DMS114 treated with DMSO at 0.1 percent for 48 hours (cell line): ENCODE measurements around the gene MLIP.
"Not testable (repeated sequence)": the region's sequence is repeated elsewhere in the genome, so short reads cannot be mapped to it uniquely, and the experiment has no call there.

Experiments used
- DNase-seq: peaks from one replicate; lab custom pipeline; 2025; ENCODE audit not compliant: unreplicated experiment; lab: John Stamatoyannopoulos, UW

MLIP gene

DNA sequence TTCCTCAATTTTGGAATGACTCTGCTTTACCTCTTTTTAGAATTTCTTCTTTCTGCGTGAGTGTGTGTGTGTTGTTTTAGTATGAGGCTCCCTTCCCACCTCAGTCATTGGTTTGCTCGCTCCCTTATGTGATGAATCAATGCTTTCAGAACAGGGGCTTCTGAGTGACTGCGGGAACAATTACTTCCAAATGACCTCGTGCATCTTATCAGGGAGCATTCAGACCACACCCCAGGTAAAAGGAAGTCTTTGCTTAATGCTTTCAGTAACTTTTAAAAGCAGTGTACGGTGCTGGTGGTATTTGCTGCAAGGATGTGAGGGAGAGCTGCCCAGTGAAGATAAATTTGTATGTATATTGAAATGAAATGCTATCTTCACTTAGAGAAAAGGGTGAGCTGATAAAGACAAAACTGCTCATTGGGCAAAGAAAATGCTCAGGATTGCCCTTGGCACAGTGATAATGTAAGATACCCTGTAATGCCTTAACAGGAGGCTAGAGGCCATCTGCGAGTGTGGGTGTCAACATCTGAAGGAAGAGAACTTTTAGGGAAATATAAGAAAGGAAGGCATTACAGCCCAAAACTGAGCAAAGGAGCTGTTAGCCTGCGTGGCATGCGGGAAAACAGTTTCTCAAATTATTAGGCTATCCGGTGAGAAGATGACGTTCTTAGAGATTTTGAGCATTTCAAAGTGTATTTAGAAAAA lies at the start of gene MLIP:
TSS of gene MLIP (plus strand) at position 103 of the 705 bp plus-strand sequence. CDS start at position 140, 37 bp downstream.
- DNase-seq, result no peak

DNA sequence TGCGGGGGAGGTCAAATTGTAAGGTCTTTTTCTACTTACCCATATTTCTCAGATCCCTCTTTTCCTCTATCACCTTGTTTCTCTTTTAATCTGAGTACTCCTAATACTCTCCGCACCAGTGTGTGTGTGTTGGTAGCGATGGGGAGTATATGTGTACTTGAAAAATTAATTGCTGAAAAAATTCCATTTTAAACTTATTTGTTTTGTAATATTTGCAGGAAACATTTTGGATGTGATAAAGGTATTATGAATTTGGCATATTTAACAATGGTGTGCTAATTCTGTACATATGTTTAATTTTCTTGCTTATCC lies 48.1 kb upstream of the MLIP start:
- no peak for DNase-seq

- no peak for DNase-seq
Observed at GRCh38 chr6:54068694-54069093, 42.5 kb upstream of the MLIP start.

DNA sequence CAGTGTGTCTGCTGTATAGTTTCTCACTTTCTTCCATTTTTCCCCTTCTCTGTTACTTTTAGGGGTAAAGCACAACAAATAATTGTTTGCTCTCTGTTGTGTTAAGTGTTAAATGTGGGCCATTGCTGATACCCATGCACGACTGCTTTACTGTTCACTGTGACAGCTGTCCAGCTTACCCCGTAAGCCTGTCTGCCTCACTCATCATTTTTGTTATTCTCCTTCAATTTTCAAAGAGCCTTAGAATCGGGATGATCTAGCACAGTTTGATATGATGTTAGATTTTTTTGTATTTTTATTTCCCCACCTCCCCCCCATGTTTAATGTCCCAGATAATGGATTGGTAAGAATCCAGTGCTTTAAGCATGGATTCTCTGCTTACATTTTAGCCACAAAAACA lies 41.2 kb upstream of the MLIP start:
- DNase-seq, result no peak

GRCh38 chr6:54071821-54072340 lies 39.4 kb upstream of the MLIP start:
- DNase-seq, result no peak

DNA sequence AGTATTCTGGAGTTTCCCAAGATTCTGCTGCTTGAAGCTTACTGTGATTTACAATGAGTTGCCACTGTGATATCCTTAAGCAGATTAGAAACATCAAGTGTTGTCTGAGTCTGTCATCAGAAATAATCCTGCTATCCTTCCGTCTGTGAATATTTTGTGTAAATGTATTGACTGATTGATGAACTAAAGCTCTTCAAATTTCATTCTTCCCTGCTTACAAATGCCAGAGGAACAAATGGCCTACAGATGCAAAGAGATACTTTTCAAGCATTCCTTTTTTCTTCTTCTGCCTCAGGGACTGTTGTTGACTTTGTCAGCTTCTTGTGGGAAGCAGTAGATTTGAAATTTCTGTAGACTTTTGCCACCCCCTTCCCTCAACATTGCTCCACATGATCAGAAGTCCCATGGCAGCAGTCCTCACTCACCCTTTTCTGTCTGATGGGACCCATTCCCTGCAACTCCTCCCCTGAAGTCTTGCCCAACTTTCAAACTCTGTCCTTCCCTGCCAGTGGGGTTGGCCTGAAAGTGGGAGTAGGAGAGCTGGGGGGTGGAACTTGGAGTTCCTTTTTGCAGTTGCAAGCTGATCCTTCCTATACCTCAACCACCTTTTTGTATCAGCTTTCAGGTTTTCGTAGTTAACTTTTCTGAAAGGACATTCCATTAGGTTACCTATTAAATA lies 38.5 kb upstream of the MLIP start:
- no peak for DNase-seq

- no peak for DNase-seq
Observed at GRCh38 chr6:54073487-54073886, 37.8 kb upstream of the MLIP start.

- DNase-seq, result no peak
Observed at GRCh38 chr6:54074109-54074508, 37.1 kb upstream of the MLIP start.

GRCh38 chr6:54074578-54075195 lies 36.6 kb upstream of the MLIP start:
- DNase-seq, result no peak

GRCh38 chr6:54076159-54076789 lies 35.0 kb upstream of the MLIP start:
- DNase-seq, result no peak

DNA sequence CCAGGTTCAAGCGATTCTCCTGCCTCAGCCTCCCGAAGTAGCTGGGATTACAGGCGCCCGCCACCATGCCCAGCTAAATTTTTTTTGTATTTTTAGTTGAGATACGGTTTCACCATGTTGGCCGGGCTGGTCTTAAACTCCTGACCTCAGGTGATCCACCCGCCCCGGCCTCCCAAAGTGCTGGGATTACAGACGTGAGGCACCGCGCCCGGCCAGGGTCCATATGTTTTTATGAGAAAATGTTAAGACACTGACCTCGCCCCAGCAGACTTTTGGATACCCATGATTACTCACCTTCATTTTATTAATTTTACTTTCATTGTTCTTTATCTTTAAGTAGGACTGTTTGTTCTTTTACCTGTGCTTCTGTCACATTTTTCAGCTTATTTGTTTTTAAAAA lies 29.7 kb upstream of the MLIP start:
- DNase-seq, result not testable (repeated sequence)

DNA sequence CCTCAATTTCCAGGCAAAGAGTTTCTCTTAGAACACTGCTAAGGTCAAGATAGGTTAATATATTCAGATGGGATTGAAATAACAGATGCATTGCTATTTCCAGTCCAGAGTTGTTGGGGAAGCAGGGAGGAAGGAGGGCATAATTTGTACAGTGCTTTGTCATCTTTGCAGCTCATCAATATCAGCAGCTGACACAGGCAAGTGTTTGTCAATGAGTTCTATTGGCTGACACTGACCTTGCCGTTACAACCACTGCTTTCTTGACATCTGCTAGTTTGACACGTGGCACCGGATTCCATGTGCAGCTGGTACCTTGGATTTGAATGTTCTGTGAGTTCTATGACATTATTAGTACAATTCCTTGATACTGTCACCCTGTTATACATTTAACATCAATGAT lies 28.0 kb upstream of the MLIP start:
- no peak for DNase-seq

GRCh38 chr6:54084231-54084630 lies 27.0 kb upstream of the MLIP start:
- no peak for DNase-seq

- no peak for DNase-seq
Observed at GRCh38 chr6:54085047-54085446, 26.2 kb upstream of the MLIP start.

DNA sequence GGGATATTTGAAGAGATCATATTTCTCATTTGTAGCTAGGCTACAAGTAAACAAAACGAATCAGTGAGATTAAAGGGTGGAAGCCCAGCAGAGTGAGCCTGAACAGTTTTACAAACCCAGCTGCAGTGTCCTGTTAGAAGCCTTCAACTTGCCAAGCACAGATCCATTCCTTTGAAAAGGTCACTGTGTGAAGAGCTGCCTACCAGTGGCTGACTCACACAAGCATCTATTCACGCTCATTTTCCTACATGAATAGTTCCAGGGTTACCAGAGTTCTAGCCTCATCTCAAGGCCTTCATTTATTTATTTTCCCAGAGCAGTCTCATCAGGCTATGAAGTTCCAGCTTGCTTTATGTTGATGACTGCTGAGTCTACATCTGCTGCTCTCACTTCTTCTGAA lies 25.7 kb upstream of the MLIP start:
- no peak for DNase-seq

DNA sequence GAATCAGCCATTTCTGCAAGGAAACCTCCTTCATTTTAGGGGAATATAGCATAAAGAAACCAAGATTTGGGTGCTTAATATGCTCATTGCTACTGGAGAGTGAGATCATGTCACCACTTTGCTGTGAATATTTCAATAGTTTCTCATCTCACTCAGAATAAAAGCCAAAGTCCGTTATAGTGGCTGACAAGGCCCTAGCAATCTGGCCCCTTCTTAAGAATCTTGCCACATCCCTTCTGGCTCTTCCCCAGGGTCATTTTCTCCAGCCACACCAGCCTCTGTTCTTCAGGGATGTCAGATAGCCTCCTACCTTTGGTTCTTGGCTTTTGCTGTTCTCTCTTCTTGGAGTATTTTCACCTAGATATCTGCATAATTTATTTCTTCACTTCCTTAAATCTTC lies 24.8 kb upstream of the MLIP start:
- DNase-seq, result no peak

DNA sequence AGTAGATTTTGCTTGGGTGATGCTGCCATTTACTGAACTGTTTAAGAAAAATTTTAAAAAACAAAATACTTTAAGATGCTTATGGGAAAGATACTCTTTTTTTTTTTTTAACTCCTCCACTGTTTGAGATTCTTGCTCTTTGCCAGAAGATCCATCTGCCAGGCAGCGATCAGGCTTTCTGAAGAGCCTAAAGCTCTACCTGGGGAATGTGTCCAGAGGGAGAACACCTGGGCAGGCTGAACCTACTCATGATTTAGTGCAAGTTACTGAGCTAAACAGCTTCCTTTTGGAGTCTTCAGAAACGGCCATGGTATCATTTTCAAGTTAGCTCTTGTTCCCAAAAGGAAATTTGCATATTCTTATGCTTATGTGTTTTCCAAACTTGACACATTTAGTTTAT lies 23.5 kb upstream of the MLIP start:
- no peak for DNase-seq

- DNase-seq, result no peak
Observed at GRCh38 chr6:54093326-54093948, 17.8 kb upstream of the MLIP start.

DNA sequence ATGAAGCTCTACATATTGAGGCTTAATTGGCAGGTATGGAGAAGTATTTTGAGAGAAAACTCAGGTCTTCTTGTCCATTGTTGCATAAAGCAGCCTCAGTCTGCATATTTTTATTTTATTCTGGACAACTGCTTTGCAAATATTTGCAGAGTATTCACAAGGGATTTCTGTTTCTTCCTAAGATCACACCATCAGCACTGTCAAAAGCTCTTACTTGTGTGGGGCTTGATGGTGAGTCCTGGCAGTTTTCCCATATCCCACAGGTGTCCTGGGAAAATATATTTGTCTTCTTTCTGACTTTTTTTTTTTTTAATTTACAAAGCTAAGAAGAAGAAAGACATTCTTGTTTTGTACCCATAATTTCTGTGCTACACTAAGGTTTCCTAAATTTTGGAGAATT lies 16.9 kb upstream of the MLIP start:
- DNase-seq, result no peak

DNA sequence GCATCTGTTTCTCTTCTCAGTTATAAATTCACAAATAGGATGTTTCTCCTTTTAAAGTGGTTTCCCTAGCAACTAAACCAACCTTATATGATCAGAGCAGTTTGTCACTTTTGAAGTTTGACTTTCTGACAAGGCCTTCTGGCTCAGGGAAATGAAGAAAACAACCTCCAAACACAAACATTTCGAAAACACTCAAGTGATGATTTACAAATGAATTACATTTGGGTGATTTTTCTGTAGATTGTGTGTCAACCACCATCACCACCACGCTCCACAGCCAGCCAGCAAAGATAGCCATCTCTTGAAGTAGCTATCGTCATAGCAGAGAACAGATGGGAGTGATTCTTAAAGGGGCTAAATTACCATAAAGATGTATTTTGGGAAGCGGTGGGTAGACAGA lies 16.5 kb upstream of the MLIP start:
- no peak for DNase-seq

DNA sequence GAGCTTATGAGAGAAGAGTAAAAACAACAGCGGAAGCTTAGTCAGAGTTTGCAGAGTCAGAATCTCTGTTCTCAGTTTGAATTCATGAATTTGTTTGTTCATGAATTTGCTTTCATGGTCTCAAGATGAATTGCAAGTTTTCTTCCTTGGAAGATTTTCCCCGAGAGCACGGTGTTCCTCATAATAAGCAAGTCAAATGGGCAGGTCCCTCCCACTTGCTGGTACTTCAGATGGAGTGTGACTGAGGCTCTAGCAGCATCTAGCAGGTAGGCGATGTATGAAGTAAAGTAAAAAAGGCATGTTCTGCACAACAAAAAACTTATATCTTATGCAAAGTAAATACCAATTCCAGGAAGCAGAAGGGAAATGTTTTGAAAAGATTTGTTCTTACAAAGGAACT lies 15.5 kb upstream of the MLIP start:
- no peak for DNase-seq
